Stimulated activated CD8-positive, alpha-beta memory T cell treated with anti-CD3 and anti-CD28 coated beads, Interleukin-2, amount 100 ng/mL, for 1 hour (primary cell): Measurements from ENCODE around the gene ORM1.
"Not testable (repeated sequence)": the region's sequence is repeated elsewhere in the genome, so short reads cannot be mapped to it uniquely, and the experiment has no call there.

Source experiments
- DNase-seq, 2 donors: peaks; one replicate each; pipeline ENCODE4 v3.0.0-alpha.2; 2020; ENCODE audit warnings: low read depth in 2 of 2

ORM1 gene

DNA sequence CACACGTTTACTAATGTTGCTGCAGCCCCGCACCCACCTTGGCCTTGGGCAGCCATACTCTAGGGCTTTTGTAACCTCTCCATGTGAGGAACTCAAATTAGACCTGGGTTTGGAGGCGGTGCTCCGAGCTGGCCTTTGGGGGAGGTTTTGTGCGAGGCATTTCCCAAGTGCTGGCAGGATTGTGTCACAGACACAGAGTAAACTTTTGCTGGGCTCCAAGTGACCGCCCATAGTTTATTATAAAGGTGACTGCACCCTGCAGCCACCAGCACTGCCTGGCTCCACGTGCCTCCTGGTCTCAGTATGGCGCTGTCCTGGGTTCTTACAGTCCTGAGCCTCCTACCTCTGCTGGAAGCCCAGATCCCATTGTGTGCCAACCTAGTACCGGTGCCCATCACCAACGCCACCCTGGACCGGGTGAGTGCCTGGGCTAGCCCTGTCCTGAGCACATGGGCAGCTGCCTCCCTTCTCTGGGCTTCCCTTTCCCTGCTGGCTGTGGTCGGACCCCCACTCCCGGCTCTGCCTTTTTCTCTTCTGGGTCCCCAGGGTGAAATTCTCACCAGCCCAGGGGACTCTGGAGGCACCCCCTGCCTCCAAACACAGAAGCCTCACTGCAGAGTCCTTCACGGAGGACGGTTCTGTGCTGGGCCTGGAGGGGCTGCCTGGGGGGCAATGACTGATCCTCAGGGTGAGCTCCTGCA lies at the start of gene ORM1:
Gene ORM1 (plus strand): TSS at position 268 of the 701 bp plus-strand sequence. CDS start 36 bp downstream, at position 304.
- DNase-seq: not testable (repeated sequence)

DNA sequence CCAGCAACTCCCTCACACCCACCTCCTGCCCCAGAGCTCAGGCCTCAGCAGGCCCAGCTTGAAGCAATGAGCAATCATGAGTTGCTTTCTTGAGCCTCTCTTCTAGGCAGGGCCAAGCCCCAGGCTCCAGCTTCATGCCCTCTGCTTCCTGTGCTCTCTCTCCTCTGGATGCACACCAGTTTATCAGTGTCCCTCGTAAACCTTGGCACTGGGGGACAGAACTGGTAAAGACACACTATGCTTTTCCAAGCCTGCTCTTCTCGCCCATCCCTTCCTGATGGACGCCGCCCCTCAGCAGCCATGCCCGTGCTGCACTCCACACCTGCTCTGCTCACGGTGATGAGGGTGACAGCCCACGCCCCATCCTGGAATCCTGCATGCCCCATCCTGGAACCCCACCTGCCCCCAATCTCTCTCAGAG lies 49.4 kb upstream of the ORM1 start:
- DNase-seq: no peak

DNA sequence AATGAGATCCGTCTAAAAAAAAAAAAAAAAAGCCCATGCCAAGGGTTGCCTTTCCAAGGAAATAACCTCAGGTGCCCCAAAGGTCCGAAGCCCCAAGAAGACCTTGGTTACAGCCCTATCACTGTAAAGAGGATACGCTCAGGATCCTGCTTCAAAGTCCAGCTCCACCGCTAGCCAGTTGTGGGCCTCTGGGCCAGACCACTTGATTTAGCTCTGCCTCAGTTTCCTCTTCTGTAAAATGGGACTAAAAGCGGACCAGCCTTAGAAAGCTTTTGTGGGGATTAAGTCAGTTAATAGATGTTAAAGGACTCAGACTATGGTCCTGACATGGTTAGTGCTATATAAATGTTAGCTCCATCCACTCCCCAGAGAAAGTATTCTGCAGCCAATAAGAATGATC lies 48.7 kb upstream of the ORM1 start:
- DNase-seq: no peak

DNA sequence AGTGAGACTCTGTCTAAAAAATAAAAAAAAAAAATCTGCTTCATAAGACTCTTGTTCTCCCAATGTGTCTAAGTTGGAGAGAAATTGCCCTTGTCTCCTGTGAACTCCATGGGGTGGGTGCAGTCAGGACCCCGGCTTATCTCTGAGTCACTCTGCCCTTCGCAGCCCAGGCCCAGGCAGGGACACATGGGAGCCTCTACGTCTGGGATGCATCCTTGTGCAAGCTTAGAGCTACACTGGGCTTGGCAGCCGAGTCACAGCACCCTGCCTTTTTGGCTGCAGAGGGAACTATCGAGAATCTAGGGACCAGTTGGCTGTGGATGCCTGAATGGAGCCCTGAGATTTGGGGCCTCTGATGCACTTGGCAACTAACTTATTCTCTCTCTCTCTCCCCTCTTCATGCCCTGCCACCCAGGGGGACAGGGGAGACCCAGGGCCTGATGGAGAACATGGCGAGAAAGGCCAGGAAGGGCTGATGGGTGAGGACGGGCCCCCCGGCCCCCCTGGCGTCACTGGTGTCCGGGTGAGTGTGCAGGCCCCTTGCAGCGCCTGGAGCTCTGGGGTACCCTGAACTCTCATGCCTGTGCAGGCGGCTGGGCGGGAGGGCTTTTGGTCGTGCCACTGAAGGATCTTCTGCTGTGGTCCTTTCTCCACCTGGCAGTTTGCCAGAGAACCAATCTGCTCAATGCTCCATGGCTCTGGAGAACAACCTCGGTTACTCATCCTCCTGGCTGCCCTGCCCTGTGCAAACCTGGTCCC lies 47.5 kb upstream of the ORM1 start:
- no peak for DNase-seq

DNA sequence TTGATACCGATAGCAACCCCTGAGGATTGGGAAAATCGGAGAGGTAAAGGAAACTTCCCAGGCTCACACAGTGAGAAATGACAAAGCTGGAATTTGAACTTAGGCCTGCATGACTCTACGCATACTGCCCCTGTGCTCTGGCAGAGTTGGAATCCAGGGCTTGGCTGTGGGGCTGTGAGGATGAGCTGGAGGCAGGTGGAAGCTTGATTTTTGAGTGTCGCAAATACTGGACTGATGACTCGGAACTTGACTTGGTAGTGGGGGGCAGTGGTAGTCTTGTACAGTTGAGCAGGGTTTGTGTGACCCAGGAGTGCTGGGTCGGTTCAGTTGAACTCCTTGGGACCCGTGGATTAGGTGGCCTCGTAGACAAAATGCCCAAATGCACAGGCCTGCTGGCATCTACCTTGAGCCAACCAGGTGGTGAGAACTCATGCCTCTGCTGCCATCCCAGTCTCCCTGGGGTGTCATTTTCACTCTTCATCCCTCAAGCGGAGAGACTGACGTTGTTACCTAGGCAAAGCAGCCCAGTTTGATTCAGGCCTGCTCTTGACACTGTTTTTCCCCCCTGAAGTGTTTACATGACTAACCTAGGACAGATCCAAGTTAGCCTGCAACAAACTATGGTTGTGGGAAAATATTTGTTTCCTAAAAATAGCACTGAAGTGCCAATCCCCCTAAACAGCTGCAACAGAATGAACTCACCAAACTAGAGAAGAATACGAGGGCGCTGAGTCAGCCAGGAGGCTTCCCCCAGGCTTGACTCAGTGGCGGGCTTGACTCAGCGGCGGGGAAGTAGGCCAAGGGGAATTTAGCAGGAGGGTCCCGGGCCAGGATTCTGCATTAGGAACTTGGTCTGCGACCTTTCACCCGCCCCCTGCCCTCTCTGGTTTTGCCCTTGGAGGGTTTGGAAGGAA lies 45.7 kb upstream of the ORM1 start:
- no peak for DNase-seq

DNA sequence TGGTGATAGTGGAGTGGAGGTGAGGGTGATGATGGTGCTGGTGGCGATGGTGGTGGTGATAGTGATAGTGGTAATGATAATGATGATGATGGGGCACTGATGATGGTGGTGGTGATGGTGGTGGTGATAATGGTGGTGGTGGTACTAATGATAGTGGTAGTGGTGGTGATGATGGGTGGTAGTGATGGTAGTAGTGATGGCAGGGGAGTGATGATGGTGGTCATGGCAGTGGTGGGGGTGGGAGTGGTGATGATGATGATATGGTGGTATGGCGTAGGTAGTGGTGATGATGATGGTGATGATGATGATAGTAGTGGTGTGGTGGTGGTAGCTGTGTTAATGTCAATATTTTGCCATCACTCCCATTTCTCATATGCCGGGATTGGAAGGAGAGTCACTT lies 44.5 kb upstream of the ORM1 start:
- no peak for DNase-seq

DNA sequence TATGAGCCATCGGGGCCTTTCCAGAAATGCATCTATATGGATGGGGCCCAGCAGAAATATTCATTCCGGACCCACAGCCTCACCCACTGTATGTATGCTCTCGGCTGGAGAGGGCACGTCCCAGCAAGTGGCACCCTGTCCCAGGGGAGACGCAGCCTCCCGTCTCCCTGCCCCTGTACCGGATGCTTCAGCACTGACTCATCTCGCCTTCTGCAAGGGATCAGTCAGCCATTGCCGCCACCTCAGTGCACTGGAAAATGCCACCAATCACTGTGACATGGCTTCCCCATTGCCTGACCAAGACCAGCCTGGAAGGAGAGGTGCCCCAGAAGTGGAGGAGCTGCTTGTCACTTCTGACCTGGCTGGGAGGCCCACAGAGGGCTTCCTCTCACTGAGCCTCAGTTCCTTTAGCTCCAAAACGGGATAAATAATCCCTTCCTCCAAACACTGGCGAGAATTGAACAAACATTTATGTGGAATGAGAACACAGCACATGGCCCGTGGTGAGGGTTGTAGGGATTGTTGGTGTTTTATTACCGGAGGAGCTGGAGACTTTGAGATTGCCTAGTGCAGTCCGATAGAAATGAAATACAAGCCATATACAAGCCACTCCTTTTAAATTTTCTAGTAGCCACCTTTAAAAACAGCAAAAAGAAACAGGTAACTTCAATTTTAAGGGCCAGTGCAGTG lies 43.9 kb upstream of the ORM1 start:
- DNase-seq: no peak

DNA sequence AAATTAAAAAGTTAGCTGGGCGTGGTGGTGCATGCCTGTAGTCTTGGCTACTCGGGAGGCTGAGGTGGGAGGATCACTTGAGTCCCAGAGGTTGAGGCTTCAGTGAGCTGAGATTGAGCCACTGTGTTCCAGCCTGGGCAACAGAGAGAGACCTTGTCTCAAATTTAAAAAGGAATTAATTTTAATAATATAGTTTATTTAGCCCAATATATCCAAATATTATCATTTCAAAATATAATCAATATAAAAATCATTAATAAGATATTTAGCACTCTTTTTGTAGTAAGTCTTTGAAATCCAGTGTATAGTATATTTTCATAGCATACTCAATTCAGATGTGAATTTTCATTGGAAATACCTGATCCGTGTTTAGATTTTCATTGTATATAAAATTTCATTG lies 43.2 kb upstream of the ORM1 start:
- no peak for DNase-seq

DNA sequence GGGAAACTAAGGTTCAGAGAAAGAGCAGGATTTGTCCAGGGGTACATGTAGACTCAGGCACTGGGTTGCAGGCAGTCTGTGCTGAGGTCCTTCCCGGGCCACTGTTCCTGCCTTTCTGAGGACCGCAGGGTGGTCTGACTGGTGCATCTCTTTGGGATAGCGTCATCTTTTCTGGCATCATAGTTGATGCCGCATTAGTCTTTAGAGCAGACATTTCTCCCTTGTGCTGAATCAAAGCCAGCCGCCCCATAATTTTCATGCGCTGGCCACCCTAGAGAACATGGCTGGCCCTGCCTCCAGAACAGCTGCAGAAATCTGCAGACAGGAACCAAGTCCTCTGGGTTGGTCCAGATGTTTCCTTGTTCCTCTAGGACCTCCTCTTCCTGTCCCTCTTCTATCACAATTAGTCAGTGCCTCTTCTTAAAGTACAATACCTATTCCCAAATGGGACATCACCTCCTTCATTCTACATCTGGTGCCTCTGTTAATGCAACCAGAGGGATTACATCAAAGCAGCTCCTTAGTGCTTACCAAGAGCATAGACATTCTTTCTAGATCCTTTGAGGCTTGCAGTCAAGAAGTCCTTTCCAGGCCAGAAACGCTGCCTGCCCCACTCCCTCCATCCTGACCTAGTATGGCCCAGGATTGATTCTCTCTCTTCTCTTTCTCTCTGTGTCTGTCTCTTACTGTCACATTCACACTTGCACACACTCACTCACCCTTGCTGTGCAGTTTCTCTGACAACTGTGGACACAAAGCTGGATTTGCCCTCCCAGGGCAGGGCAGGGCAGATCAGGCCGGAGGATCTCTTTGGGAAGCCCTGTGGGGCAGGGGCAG lies 42.0 kb upstream of the ORM1 start:
- no peak for DNase-seq

DNA sequence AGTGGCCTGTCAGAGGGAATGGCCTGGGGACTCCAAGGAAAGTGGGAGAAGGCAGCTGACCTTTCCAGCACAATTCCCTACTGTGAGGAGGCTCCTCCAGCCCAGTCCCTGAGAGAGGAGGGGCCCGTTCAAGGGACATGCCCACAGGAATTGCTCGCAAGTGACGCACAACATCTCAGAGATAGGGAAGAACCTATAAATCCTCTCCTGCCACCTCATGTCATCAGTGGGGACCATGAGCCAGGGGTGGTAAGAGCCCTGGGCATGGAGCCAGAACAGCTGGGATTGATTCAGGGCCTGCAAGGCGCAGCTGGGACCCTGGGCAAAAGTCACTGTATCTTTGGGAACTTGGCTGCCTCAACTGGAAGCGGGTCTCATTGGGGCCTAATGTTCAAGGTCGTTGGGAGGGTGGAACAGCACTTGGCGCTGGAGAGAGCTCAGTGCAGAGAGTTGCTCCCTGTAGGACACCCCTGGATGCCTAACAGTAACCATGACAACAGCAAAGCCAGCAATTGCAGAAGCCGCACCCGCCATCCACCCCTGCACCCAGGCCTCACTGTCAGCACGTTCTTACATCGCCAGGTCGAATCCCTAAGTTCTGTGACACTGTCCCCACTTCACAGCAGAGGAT lies 41.3 kb upstream of the ORM1 start:
- no peak for DNase-seq

DNA sequence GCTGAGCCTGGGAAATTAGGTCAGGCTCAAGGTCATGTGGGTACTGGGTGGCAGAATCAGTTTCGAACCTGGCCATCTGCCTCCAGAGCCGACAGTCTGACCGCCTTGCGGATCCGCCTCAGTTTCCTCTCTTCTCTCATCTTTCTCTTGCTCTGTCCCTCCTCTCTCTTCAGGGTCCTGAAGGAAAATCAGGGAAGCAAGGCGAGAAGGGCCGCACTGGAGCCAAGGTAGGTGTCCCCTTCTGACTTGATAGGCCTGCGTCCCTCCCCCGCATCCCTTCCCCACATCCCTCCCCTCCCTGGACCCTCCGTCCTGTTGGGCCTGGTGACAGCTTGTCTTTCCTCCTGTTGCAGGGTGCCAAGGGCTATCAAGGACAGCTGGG lies 40.8 kb upstream of the ORM1 start:
- no peak for DNase-seq

DNA sequence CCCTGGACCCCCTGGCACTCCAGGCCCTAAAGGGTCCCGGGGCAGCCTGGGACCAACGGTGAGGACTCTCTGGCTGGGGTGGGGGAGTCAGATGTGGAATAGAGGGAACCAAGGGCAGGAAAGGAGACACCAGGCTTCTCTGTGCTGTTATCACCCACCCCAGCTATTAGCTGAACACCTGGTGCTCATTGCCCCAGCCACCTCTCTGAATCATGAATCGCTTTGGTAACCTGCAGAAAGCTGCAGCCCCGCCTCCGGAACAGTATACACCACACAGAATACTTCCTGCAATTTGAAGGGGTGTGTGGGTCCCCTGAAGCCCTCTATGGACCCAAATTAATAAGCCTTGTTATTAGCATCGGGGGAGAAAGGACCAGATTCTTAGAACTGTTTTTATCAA lies 40.4 kb upstream of the ORM1 start:
- DNase-seq: no peak

DNA sequence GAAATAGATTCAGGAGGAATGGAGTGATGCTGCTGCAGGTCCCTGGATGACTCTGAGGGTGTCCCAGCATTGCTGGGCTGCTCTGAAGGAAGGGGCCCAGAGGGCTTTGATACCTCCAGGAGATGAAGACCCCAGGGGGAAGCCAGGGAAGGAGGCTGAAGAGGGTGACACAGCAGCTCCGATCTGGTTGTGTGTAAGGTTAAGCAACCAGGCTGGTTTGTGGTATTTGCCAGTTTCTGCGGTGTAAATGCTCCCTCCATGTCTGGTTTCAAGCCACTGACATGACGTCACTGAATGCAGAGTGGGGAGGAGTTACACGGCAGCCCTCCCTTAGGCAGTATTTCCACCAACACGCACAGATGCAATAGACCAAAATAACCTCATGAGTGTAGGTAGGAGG lies 40.0 kb upstream of the ORM1 start:
- no peak for DNase-seq

DNA sequence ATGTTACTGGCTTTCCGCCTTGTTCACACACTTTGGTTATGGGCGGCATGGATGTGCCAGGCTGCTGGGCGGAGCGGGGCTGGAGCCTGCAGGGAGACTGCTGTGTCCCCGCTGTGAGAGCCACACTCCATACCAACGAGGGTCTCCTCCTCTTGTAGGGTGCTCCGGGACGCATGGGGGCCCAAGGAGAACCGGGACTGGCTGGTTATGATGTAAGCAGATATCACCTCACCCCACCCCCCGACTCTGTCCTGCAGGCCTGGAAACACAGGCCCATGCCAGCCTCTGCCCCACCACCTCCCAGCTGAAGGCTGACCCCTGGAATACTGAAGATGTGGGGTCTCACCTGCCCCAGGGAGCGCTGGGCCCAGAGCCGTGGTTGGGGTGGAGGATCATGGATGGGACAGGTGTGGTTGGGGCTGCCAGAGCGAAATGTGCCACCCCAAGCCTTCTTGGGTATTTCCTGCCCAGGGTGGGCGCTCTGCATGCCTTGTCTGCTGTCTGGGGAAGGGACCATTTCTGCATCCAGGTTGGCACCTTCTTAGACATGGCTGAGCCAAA lies 39.3 kb upstream of the ORM1 start:
- no peak for DNase-seq

DNA sequence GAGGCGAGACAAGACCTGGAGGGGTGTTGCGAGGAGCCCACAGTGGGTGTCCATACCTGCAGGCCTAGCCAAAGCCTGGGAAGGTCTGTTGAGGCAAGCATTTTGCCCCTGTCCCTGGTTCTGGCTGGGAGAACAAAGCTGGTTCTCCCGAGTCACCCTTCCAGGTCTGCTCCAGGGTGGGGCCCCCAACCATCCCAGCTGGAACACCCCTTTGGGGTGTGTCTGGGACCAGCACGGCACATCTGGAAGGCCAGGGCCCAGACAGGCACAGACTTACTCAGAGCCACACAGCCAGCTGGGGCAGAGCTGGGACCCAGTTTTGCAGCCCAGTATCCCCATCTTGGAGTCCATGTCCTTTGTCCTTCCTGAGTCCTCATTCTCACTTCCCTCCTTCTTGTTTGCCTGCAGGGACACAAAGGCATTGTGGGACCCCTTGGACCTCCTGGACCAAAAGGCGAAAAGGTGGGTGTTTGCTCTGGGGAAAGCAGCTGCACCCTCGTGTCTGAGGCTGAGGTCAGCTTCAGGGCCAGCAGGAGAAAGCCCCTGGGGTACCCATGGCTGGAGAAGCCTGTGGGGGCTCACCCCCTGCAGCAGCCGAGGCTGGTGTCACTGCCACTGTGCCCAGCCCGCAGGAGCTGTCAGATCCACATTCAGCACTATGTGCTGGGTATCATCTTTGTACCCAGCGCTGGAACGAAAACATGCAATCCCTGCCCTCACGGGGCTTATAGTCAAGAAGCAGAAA lies 38.4 kb upstream of the ORM1 start:
- DNase-seq: no peak

DNA sequence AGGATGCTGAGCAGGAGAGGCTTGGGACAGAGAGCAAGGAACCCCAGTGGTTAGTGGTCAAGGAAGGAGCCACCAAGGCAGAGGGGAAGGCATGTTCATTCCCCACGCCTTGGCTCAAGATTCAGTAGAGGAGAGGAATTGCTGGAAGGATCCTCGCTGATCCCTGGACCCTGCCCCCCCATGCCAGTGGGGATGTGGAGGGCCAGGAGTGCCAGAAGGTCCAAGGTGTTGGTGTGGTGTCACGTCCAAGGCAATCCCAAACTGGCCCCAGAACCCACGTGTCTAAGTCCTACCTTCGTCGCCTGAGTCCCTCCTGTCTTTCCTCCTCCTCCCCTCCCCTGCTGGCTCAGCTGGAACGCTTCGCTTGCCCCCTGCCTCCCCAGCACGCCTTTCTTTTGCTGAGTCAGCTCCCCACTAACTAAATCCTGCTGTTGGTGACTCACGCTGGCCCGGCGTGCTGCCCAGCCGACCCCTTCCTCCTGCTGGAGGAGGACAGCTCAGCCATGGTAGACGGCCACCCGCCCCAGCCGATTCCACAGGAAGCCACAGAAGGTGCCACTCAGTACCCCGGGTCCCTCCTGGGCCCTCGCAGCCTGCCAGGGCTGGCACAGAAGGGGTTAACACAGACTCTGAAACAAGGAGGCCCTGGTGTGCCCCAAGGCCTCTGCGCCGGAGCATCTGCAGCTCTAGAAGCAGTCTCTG lies 37.6 kb upstream of the ORM1 start:
- DNase-seq: no peak

DNA sequence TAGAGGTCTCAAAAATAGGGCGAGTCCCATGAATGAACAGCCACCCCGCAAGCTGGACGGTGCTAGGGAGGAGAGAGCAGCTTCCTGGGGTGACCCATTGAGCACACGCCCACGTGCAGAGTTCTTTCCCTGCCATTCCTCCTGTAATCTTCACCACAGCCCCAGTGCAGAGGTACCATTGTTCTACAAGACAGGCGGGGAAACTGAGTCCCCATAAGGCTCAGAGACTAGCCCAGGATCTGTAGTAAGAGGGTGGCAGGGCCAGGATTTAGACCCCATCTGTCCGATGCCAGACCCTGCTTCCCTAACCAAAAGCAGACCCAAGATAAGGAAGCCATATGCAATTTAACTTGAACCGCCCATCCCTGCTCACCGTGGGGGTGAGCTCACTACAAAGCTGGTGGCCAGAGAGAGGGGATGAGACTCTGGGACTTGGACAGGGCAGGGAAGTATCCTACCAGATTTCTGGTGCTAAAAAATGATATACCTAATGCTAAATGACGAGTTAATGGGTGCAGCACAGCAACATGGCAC lies 36.7 kb upstream of the ORM1 start:
- no peak for DNase-seq

DNA sequence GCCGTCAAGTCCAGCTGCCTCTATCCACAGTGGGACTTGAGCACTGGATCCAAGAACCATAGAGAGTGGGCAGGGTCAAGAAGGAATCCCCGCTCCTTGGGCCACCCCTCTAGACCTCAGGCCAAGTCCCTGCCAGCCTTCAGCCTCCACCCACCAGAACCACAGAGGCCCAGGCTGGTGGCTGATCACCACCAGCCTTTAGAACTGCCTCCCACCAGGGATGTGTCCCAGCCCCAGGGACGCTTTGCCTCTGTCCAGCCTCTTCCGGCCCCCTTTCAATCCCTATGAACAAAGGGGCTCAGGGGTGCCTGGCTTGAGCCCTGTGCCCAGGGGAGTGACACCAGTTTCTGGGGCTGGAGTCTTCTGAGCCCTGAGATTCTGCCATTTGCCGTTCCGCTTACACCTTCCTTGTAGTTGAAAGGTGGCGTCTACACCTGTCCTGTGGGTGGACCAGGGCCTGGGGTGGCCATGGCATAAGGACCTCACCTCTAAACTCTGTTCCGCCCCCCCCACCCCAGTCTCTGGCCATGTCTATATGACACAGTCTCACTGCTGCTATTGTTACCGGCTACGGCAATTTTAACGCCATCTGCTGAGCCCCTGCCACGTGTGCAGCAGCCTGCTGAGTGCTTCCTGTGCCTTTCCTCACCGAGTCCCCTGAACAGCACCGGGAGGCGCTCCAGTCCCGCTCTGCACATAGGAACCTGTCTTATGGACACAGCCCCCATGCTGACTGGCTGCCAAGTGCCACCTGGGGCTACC lies 35.7 kb upstream of the ORM1 start:
- no peak for DNase-seq
